Stimulated activated CD4-positive, alpha-beta T cell treated with anti-CD3 and anti-CD28 coated beads, Interleukin-1b, Interleukin-23, amount 100 ng/mL, for 48 hours (primary cell): Measurements from ENCODE around the gene MATK.
"Not testable (repeated sequence)": the region's sequence is repeated elsewhere in the genome, so short reads cannot be mapped to it uniquely, and the experiment has no call there.

ENCODE experiments used
- DNase-seq: peaks from one replicate; pipeline ENCODE4 v3.0.0-alpha.2; 2020

Gene MATK

GRCh38 chr19:3768748-3769099, 17.5 kb downstream of the MATK start:
- DNase-seq, result no peak

DNA sequence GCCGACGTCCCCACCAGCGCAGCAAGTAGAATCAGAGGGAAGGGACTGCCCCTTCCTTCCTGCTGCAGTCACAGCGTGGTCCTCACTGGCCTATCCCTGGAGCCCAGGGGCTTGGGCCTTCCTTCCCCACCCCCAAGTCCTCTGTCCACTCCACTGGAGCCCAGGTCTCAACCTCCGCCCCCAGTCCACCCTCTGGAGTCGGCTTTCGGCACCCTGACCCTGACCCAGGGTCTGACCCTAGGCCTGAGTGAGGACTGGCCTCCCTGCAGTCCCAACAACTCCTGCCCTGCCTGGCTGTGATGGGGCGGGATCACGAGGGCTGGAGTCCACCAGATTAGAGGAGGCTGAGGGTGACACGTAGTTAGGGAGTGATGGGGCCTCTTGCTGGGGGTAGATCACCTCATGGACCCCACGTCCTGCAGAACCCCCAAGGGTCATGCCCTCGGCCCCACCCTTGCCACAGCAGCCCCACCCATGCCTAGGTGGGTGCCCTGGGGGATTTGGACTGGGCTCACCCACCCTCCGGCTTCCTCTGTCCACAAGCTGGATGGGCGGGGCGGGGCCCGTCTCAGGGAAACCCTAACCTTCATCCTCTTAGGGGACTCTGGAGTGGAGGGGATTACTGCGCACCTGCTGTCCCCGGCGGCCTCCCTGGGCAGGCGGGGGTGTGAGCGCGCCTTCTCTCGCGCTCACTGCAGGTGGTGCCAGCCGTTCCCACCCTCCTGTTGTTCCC, 18.0 kb downstream of the MATK start:
- no peak for DNase-seq

DNA sequence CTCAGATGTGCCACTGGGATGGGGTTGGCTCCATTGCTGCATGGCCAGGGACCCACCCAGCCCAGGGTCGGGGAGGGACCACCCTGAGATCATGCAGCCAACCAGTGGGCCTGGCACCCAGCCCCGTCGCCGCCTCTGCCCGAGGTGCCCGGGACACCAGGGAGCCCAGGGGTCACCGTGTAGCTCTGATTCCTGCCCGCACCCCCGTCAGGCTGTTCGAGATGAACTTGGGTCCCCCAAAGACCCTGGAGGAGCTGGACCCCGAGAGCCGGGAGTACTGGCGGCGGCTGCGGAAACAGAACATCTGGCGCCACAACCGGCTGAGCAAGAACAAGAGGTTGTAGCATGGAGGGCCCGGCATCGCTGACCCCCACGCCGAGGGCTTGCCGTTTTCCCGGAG, 19.1 kb downstream of the MATK start:
- no peak for DNase-seq

GRCh38 chr19:3766520-3766919, 19.7 kb downstream of the MATK start:
- no peak for DNase-seq

- not testable (repeated sequence) for DNase-seq
Observed at GRCh38 chr19:3765757-3766156, 20.4 kb downstream of the MATK start.

- no peak for DNase-seq
Observed at GRCh38 chr19:3765121-3765520, 21.1 kb downstream of the MATK start.

DNA sequence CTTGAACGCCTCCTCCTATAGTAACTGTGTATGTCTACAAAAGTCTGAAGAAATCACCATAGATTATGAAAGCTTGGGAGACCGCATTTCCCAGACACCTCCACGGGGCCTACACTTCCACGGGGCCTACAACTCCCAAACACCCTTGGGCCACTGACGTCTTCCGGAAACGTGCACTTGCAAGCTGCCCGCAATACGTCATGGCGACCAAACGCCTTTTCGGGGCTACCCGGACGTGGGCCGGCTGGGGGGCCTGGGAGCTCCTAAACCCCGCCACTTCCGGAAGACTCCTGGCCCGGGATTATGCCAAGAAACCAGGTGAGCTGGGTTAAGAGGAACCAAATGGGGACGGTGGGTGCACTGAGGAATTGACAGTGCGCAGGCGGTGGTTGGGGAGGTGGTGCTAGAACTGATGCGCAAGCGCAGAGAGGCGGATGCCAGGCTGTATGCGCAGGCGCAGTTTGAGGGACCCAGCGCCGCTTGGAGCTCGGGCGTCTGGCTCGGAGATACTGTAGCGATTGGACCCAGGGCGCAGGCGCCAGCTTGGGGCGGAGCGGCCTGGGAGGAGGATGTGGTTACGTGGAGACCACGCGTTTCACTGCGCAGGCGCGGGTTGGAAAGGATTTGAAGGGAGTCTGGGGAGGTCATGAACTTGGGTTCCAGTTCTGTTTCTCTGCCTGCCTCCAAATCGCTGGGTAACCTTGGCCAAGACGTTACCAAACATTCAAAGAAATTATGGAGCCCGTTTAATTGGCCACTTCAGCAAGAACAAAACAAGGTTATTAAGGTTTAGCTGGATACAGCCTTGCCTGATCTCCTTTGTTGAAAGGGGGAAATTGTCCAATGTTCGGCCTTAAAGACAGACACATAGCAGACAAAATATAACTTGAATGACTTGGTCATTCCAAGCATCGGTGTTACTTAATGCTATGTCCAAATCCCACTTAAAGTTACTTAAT, 23.4 kb downstream of the MATK start, which contains the start of gene MRPL54:
Gene MRPL54 (plus strand): TSS at position 182 of the 959 bp plus-strand sequence. CDS start 19 bp downstream, at position 201.
- peak; percentile 100 for DNase-seq

- DNase-seq, result no peak
Observed at GRCh38 chr19:3762130-3762473, 24.1 kb downstream of the MATK start.

GRCh38 chr19:3761382-3762129, 24.6 kb downstream of the MATK start, which contains the start of gene APBA3:
Gene APBA3 (minus strand): TSS chr19:3761692. CDS start chr19:3760264, 1,428 bp downstream.
- peak; percentile 95 for DNase-seq

DNA sequence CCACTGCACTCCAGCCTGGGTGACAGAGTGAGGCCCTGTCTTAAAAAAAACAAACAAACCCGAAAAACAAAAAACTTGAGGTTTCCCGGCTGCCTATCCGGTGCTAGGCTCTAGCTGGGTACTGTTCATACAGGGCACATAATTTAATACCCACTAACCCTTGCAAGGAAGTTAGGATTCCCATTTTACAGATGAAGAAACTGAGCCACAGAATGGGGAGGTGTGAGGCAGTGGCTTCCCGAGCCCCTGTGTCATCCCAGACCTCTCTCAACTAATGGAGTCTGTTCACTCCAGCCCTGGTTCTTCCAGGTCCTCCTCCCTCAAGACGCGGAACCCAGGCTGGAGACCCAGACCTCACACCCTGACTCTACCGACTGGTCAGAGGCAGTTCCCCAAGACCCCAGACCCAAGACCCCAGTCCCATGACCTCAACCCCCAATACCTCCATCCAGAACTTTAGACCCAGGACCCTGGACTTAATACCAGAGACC, 25.3 kb downstream of the MATK start:
- no peak for DNase-seq

DNA sequence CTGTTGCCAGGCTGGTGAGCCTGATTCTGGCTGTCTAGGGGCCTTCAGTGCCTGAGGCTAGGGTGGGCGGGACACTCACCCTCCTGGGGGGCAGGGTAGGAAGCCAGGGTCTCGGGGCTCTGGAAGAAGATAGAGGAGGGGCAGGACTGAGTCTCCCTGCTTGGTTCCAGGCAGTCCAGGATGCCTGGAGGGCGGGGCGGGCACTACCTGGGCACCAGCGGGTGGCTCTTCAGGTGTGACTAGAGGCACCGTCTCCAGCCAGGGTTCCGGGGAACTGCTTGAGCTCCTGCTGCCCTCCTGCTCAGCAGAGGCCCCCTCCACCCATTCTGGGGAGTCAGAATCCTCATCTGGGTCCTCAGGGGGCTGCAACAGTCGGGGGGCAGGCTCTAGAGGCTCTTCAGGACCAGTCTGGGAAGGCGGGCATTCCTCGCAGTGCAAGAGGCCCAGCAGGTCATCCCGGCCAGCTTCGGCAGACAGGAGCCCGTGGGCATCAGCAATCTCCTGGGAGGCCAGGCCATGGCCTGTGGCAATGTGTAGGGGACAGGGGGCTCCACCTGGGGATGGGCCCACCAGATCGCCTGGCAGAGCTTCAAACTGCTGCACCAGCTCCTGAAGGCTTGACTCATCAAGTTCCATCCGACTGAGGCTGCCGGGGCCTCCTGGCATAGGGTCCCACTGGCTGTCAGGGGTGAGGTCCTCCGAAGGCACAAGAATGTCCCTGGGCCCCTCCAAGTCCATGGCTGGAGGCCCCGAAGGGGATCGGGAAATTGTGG, 26.5 kb downstream of the MATK start:
- DNase-seq, result no peak

DNA sequence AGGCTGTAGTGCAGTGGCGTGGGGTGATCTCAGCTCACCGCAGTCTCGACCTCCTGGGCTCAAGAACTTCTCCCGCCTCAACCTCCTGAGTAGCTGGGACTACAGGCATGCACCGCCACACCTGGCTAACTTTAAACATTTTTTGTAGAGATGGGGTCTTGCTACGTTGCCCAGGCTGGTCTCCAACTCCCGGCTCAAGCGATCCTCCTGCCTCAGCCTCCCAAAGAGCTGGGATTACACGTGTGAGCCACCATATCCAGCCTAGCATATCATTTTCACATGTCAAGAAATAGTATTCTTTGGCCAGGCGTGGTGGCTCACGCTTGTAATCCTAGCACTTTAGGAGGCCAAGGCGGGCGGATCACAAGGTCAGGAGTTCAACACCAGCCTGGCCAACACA, 27.9 kb downstream of the MATK start:
- not testable (repeated sequence) for DNase-seq

DNA sequence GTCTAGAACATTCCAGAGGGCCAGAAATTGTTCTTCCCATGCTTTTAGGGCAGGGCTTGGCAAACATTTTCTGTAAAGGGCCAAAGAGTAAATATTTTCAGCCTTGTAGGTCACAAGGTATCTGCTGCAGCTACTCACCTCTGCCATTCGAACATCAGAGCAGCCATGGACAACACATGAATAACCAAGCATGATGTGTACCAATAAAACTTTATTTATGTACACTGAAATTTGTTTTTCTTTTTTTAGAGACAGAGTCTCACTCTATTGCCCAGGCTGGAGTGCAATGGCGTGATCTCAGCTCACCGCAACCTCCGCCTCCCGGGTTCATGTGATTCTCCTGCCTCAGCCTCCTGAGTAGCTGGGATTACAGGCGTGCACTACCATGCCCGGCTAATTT, 28.5 kb downstream of the MATK start:
- DNase-seq, result not testable (repeated sequence)

- no peak for DNase-seq
Observed at GRCh38 chr19:3753631-3754410, 32.4 kb downstream of the MATK start.

- no peak for DNase-seq
Observed at GRCh38 chr19:3752492-3752891, 33.7 kb downstream of the MATK start.

- no peak for DNase-seq
Observed at GRCh38 chr19:3751236-3751635, 34.9 kb downstream of the MATK start.

DNA sequence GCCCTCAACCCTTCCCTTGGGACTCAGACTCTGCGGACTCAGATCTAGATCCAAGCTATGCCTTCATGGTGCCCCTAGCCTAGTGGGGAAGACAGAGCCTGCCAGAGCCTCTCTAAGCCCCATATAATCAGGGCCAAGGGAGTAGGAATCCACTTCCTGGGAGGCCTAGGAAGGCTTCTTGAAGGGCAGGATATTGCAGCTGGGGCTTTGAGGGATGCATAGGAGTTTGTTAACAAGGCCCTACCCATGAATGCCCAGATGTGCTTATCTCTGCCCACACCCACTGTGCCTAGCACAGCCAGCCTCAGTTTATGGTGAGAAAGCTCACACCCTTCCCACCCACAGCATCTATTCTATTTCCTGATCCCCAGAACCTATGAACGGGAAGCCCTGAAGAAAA, 36.0 kb downstream of the MATK start:
- DNase-seq, result no peak

GRCh38 chr19:3748965-3749364, 37.2 kb downstream of the MATK start:
- DNase-seq, result no peak

- DNase-seq, result no peak
Observed at GRCh38 chr19:3746371-3747056, 39.7 kb downstream of the MATK start.

DNA sequence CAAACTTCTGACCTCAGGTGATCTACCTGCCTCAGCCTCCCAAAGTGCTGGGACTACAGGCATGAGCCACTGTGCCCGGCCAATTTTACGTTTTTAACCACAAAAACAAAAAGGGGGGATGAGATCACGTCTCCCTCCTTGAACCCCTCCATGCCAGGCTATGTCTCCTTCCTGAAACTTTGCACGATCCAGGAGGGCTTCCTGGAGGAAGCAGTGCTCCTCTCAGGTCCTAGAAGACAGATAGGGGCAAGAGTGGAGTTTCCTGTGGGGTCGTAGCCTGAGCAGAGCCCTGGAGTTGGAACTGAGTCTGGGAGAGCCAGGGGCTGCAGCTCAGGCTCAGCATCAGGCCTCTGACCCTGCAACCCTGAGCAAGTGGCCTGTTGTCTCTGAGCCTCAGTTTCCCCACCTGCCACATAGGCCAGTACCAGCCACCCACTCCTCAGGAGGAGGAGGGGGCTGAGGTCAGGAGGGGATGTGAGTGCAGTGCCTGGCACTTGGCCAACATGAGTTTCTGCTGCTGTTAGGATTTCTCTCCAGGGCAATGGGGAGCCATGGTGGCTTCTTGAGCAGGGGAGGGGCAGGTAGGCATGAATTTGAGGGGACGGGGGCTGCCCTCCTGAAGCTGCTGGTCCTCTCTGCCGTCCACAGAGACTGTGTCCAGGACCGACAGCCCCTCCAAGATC, 40.7 kb downstream of the MATK start:
- DNase-seq, result no peak
